Erythroblast (primary cell): ENCODE data around the gene MEIS1.

ENCODE experiments used
- GATA1 ChIP-seq: IDR thresholded peaks from 2 replicates; pipeline ENCODE4 v1.6.1; 2011; ENCODE audit warnings: low read depth, mild to moderate bottlenecking, control low read depth, low read length, moderate library complexity
- POLR2A ChIP-seq: IDR thresholded peaks from 2 replicates; pipeline ENCODE4 v1.6.1; 2011; ENCODE audit warnings: mild to moderate bottlenecking, low read length

DNA sequence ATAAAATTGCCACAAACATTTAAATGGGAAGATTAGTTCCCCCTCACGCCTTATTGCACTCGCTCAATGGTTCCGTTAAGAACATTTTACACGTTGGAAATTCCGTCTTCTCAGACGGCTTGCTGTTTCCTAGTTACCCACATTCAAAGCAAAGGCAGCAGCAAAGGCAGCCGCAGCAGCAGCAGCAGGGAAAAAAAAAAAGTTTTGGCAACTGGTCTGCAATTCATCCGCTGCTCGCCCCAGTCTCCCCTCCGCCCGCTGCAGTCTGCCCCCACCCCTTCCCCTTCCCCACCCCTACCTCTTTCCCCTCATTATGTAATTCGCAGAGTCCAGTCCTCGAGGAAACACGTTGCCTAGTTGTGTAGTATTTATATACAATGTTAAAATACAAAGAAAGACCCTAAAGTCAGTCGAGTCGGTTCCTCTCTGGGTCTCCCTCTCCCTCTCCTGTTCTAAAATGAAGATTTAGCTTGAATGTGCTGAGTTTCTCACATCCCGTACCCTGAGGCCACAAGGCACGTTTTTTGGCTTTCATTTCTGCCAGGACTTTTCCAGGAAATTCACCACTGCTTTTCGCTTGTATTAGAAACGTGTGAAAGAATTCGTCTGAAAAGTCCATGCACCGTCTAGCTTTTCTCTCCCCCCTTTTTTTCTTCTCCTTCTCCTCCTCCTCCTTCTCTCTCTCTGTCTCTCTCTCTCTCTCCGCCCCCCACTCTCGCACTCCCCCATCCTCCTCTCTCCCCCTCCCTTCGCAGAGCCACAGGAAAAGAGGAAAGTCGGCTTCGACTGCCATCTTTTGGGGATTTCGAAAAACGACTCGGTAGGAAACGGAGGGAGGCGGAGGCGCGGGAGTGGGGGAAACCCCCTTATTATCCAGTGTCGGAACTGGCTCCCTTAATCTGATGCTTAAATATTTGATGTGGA, 140.0 kb downstream of the MEIS1 start:
- TF ChIP-seq POLR2A (no peak), GATA1 (no peak)
